Esophagus squamous epithelium (tissue), 4 donors: ENCODE measurements around the gene SLC1A2.

Source experiments
- POLR2A ChIP-seq, 4 donors: fragments of 450-650 bp; IDR thresholded peaks; one replicate each; pipeline ENCODE4 v1.6.1; 2017; ENCODE audit warnings: antibody characterized with exemption in 4 of 4, mild to moderate bottlenecking in 4 of 4, moderate library complexity in 3 of 4
- TF ChIP-seq, protein P1 (sequence below), 6 experiments: fragments of 450-650 bp in 4 of 6; fragments of 200-600 bp in 2 of 6; sonication (generic) in 2 of 6; IDR thresholded peaks; one replicate each; pipeline ENCODE4 v1.5.1; 2016 to 2019; ENCODE audit warnings: antibody characterized with exemption in 6 of 6, mild to moderate bottlenecking in 4 of 6, moderate library complexity in 4 of 6

DNA sequence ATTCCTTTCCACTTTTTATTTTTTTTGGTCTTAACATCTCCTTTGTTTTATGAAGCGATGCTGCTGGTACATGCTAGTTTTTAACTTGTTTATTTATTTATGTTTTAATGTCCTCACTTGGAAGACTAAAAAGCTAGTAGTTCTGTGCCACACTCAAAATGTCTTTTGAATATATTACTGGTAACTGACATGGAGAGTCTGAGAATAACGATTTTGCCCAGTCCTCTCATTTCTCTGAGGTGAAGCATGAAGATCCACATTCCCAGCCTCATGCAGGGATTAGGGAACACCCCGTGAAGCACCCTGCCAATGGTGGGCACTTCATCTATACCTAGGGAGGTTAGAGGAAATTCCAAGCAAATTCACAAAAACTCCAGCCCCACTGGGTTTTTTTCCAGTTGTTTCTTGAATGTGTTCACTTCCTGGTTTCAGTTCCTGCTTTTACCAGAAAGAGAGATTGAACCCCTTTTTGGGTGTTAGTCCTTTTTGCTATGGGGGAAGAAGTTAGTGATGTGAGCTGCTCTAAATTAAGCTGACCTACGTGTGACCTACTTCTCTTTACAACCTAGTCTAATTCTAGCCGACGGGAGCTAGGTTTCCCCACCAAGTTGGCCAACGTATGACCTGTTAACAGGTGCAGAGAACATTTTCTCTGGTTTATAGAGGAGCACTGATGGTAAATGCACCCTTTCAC lies 106.1 kb downstream of the SLC1A2 start:
- TF ChIP-seq, protein P1, sequence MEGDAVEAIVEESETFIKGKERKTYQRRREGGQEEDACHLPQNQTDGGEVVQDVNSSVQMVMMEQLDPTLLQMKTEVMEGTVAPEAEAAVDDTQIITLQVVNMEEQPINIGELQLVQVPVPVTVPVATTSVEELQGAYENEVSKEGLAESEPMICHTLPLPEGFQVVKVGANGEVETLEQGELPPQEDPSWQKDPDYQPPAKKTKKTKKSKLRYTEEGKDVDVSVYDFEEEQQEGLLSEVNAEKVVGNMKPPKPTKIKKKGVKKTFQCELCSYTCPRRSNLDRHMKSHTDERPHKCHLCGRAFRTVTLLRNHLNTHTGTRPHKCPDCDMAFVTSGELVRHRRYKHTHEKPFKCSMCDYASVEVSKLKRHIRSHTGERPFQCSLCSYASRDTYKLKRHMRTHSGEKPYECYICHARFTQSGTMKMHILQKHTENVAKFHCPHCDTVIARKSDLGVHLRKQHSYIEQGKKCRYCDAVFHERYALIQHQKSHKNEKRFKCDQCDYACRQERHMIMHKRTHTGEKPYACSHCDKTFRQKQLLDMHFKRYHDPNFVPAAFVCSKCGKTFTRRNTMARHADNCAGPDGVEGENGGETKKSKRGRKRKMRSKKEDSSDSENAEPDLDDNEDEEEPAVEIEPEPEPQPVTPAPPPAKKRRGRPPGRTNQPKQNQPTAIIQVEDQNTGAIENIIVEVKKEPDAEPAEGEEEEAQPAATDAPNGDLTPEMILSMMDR (IDR thresholded peaks at IDR 0.05): no peak
- TF ChIP-seq POLR2A (IDR thresholded peaks at IDR 0.05): no peak
